GM20431 (cell line): Measurements from ENCODE around the gene GTSE1.

ENCODE experiments used
- in situ Hi-C: fragments of 300-500 bp; cut with MseI, MboI; formaldehyde crosslinking; loops from one replicate; pipeline ENCODE4 v1.15.0; 2020; ENCODE audit warnings: low sequenced_read_pairs; ENCODE audit not compliant: unreplicated experiment

GTSE1 gene

DNA sequence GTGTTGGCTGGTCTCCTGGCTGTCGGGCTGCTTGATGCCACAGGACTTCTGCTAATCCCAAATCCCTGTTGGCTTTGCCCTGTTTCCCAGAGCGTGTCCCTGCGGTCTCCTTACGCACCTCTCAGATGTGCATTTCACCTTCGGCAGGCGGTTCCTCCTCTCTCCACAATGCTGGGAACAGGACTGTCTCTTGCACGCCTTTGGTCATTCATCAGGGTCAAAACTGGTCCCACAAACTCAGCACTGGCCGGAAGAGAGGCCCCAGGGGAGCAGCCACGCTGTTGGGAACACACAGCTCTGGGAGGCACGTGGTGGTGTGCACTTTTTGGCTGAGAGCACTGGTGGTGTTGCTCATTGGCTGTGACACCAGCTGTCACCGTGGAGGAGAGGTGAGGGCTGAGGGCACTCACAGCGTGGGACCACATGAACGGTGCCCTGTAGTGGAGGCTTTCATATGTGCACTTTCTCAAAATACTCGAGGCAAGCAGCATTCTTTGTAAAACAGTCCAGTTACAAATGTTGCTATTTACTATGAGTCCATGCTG lies 23.6 kb downstream of the GTSE1 start:
- in situ Hi-C loops, result loop anchor here (25.0 kb wide), 1 partner anchor 308 kb away; no protein-coding TSS in a partner anchor

DNA sequence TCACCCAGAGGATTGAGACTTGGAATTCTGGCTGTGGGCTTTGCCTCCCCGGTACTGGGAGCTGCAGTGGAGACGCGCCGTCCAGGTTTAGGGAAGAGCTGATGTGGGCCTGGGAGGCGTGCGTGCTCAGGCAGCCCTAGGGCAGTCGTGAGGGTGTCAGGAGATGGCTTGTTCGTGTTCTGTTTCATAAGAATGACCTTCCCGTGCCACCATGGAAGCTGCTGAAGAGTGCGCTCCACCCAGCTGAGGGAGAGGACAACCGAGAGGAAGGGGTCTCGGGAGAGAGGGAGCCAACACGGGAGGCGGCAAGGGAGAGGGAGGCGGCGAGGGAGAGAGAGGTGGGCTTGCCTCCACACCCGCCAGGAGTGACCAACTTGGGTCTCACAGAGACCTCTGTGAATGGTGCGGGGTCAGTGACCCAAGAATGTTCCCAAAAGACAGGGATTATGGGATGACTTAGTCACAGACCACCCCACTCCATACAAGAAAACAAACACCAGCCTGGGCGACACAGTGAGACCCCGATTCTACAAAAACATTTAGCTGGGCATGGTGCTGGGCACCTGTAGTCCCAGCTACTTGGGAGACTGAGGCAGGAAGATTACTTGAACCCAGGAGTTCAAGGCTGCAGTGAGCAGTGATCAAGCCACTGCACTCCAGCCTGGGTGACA lies 24.2 kb downstream of the GTSE1 start:
- in situ Hi-C loops, result loop anchor here (25.0 kb wide), 1 partner anchor 309 kb away; no protein-coding TSS in a partner anchor

DNA sequence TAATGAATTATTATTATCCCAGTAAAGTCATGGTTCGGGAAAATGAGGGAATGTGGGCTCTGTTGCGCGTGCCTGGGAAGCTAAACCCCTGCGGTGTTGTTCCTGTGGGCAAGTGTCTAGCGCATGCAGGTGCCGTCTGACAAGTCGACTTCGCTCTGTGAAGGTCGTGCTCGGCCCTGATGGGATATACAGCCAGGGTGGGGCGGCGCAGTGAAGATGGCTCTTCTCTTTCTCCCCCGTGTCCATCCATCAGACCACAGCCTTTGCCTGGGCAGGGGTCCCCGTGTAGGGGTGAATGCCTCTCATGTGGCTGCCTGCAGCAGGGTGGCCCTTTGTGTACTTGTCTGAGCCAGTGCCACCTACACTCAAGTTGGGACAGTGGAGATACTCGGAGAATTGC lies 26.0 kb downstream of the GTSE1 start:
- in situ Hi-C loops, result loop anchor here (25.0 kb wide), 1 partner anchor 310 kb away; no protein-coding TSS in a partner anchor

DNA sequence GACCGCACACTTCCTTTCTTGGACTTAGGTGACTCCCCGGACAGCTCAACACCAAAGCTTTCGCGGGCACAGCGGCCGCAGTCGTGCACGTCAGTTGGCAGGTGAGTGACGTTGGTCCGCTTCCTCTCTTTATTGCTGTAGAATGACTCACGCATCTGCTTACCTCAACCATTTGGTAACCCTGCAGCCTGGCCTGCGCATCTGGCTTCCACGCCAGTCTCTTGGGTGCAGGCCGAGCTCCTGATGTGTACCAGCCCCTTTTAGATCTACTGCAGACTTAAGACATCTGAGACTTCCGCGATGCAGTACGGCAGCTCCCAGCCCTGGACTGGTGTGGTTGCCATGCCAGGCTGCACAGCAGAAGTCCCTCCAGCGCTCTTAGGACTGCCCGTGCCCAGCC lies 26.5 kb downstream of the GTSE1 start:
- in situ Hi-C loops, result loop anchor here (25.0 kb wide), 1 partner anchor 311 kb away; no protein-coding TSS in a partner anchor

DNA sequence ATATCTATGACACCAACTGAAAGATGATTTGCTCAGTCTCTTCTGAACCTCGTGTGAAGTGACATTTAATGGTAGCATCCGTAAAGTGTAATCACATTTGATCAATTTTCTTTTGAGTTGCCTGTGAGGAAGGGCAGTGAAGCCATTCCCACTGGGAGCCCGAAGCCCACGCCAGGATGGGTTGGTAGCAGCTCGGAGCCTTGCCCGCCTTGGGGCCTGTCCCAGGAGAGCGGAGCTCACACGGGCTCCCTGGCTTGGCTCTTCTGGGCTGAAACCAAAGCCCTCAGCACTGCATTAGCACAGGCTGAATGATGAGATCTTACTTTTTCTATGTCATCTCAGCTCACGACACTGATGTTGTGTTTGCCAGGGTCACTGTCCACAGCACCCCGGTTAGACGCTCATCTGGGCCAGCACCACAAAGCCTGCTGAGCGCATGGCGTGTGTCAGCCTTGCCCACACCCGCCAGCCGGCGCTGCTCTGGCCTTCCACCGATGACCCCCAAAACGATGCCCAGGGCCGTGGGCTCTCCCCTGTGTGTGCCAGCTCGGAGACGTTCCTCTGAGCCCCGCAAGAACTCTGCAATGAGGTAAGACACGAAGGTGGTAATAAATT lies 29.5 kb downstream of the GTSE1 start:
- in situ Hi-C loops, result no loop called here

DNA sequence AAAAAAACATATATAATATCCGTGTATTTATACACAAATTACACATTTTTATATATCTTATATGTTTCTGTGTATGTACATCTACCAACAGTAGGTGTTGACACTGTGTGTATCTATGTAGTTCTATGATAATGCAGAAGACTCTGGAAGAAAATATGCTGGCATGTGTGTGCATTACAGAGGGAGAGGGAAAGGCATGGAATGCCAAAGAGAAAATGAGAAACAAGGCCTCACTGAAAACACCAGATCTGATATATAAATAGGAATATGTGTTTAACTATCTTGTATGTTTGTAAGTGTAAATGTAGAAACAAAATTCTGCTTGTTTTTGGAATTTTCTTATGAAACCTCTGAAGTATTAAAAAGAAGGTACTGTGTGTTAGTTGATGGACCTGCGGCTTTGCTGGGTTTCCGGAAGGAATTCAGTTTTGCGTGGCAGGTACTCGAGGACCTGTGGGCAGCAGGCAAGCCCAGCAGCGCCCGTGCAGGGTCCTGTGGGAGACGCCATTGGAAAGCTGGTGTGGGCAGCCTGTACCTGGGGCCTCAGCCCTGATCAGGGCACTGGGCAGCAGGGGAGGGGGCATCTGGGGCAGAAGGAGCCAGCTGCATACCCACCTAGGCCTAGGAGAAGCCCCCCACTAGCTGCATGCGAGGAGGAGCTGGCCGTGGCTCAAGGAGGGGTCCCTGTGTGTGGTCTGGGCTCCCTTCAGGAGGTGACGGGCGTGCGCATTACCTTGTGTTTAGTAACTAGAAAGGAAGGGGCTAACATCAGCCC lies 31.2 kb downstream of the GTSE1 start:
- in situ Hi-C loops, result no loop called here

DNA sequence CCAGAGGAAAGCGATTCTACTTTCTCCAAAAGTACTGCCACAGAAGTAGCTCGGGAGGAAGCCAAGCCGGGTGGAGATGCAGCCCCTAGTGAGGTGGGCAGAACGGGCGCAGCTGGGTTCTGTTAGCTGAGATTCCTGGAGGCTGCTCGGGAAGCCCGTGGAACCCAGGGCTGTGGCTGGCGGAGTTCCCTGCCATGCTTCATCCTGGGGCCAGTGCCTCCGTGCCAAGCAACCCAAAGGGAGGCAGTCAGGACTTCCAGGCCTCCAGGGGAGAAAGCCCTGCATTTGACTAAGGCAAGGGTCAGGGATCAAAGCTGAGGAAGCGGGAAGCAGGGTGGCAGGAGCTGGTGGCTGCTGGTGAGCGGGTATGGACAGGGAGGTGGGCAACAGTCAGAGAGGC lies 32.1 kb downstream of the GTSE1 start:
- in situ Hi-C loops, result no loop called here

DNA sequence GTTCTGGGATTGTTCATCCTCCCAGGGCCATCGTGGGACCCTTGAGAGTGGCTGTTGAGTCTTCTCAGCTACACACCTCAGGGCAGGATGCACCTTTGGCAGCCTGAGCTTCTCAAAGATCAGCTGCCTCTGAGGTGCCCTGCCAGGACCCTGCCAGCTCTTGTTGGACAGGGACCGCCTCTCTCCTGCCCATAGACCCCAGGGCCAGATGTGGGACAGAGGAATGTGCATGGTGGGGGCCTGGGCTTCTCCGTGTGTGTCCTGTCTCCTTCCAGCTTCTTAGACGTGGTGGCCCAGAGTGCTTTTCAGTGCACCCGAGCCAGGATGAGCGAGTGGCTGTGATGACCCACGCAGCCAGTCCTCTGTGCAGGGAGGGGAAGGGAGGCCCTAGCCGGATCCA lies 32.9 kb downstream of the GTSE1 start:
- in situ Hi-C loops, result no loop called here

DNA sequence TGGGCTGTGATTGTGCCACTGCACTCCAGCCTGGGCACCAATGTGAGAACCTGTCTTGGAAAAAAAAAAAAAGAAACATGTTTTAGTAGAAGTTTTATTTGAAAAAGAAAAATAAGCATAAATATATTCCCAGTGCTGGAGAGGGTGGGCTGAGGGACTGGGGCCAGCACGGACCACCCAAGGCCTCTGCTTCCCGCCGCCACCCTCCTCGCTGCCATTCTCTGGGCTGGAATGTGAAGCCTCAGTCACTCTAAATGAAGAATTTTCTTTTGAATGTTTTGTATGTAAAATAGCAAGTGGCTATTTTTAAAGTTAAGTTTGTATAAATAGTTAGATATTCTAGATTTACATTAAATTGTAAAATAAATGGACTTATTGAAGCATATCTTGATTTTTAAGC lies 33.8 kb downstream of the GTSE1 start:
- in situ Hi-C loops, result no loop called here

DNA sequence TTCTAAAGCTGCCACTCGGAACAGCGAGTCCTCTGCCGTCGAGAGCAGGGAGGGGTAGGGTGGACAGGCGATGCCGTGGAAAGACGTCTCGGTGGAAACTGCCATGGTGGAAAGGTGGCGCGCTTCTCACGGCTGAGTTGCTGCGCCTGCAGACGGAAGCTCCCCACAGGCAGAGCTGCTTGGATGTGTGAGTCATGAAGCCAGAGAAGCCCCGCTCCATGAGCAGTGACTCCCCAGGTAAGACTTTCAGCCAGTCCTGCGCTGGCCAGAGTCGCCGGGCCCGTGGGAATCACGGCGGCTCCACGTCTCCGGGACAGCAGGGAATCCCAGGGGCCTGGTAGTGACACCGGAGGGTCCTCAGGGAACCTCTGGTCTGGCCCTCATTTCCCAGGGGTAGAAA lies 34.8 kb downstream of the GTSE1 start:
- in situ Hi-C loops, result no loop called here

DNA sequence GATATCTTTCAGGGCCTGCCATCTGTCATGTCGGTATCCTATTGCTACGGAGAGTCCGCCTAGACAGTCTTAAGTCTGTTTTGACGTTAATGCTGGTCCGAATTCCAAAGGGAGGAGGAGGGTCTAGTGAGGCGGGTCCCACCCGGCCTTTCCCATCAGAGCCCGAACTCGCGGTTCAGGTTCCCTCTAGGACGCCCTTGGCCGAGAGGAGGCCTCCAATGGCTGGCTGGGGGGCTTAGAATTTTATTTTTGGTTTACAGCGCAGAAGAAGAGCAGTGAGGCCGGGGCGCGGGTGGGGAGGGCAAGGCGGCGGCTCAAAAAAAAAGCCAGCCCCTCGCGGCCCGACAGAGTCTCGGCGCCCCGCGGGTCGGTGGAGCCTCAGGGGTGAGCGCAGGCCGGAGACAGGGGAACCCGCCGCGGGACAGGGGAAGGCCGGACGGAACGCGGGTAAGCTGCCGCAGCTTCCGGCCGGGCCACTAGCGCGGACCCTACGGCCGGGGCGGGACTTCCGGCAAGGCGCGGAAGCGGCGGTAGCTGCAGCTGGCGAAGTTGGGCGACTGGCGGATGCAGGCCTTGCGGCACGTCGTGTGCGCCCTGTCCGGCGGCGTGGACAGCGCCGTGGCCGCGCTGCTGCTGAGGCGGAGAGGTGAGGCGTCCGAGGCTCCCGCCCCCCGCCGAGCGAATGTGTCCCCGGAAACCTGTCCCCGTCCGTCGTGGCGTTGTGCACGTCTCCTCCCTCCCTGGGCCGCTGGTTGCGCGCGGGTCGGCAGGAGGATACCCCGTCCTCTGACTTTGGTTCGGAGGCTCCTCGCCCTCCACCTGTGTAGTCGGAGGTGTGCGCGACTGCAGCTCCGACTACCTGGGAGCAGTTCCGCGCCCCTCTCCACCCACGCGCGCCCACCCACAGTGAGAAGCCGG lies 38.8 kb downstream of the GTSE1 start, which contains the start of gene TRMU:
TSS of gene TRMU (plus strand) at position 514 of the 918 bp plus-strand sequence. CDS start at position 565, 51 bp downstream.
- in situ Hi-C loops, result no loop called here

DNA sequence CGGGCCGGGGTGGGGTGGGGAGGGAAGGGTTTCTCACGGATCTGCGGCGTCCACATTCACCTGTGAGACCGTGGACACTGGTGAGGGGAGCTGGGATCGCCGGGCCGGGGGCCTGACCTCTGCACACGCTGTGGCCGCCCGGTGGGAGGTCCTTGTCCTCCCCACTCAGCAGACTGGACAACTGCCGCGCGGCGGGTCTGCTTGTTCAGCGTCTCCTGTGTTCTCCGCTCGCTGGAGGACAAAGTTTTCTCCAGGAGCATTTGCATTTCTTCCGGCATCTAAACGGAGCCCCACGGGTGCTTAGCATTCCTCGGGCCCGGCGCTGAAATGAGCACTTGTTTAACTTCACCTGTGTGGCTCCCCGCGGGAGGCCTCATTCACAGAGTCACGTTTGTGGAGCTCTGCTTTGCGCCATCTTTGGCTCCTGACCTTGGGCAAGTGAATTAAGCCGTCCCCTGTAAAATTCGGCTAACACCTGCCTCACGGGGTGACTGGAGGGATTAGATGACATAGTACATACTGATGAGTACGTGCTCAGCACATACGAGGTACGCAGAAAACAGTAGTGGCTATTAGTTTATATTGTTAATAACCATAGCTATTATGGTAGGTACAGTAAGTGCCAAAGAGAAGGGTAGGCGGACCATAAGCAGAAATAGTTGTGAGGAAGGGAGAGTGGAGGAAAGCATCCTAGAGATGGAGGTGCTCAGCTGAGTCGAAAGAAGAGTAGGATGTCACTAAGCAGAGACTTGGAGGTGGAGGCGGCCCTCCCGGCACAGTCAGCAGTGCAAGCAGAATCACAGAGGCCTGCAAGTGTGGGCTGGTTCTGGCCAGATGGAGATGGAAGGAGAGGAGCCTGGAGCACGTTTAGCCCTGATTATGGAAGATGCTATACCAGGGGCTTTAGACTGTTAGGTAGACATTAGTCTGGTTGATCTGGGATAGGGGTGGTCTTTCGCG lies 39.7 kb downstream of the GTSE1 start:
- in situ Hi-C loops, result no loop called here

DNA sequence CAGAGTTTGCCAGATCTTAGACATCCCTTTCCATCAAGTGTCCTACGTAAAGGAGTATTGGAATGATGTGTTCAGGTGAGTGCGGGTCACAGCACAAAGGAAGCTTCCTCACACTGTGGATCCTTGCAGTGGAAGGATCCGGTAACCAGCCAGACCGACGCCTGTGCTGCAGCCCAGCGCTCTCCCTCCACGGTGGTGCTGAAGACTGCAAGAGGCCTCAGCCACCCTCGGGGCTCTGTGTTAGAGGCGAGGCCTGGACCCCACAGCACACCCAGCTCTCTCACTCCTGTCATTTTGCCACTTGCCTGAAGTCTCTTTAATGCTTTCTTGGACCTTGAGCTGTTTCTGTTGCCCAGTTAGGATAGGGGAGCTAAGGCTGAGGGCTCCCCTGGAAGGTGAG lies 41.2 kb downstream of the GTSE1 start:
- in situ Hi-C loops, result no loop called here

DNA sequence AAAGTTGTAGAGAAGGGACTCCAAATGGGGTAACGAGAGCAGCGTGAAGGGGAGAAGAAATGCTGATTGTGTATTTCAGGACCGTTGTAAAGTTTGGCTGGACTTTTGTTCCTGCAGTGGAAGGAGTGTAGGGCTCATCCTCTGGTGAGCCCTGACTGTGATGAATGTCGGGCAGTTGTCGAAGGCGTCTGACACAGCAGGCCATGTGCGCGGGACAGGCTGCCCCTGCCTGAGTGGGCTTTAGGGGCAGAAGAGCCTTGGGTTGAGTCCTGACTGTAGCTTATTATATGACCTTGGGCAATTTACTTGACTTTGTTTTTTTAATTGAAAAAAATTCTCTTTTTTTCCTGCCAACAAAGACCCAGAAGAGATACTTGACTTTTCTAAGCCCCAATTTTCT lies 42.0 kb downstream of the GTSE1 start:
- in situ Hi-C loops, result no loop called here

DNA sequence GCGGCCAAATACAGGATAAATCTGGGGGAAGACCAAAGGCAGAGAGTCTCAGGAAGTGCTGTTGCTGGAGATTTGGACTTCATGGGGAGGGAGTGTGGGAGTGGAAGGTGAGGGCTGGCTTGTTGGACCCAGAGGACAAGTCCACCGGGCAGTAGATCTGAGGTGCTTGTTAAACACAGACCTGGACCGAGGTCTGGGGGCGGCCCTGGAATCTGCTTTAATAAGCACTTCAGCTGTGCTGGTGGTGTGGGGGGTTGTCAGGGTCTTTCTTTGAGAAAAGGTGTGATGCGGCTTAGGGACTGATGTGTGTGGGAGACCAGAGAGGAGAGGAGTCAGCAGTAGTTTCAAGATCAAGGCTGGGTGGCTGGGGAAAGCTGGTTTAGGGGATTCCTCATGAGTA lies 43.3 kb downstream of the GTSE1 start:
- in situ Hi-C loops, result no loop called here

DNA sequence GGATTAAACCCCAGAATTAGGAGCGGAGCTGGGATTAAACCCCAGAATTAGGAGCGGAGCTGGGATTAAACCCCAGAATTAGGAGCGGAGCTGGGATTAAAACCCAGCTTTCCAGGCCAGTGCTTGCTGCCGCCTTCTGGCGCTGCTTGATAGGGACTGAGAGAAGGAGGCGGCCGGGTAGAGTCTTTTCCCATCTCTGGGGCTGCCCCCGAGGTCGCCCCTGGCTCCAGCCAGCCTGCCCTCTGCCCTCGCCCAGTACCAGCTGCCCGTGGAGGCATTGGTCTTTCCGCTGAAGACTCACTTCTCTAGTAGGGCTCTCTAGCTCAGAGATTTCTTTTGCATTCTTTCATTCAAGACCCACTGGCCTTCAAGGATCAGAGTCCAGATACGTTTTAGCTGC lies 44.0 kb downstream of the GTSE1 start:
- in situ Hi-C loops, result no loop called here

DNA sequence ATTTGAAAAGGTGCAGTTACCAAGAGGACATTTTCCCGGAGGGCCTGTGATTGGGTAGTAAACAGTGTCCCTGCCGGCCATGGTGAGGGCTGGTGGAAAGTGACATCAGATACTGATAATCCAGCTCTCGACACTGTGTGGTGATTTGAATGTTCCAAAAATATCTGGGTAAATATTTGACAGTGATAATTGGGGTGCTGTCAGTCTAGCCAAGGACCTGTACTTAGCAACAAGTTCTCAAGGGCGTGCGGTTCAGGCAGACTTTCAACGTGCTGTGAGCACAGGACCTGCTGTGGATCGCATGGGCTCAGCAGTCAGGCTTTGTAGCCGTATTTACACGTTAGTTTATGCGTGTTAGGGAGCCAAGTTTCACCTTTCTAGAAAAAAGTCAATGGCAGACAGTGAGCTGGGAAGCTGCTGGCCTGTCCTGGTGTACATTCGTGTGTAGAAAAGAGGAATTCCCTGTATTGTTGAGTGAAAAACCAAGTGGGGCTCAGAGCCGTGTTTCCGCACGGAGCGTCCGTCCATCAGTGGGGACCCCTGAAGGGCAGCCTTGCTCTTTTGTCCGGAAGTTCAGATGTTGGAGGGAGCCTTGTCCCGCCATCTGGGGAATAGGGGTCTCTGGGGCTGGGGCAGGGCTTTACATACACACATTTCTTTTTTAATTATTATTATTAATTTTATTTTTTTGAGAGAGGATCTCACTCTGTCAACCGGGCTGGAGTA lies 50.2 kb downstream of the GTSE1 start:
- in situ Hi-C loops, result no loop called here

DNA sequence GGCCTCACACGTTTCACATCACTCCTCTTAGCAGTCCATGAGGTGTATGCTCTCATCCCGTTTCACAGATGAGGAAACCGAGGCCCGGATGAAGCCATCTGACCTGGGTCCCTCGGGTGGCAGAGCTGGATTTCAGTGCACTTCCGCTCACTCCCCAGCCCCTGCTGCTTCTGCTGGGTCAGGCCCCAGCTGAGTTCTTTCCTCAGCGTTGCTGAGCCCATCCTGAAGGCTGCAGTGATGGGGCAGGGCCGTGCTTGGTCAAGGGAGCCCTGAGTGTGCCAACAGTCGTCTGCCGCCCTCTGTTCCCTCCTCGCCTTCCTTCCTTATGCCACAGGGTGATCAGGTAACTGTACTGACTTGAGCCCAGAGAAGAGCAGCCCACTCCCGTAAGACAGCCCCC lies 51.0 kb downstream of the GTSE1 start:
- in situ Hi-C loops, result no loop called here
